AG09309 (cell line): ENCODE data around the gene PLOD3.

Experiments used
- DNase-seq: peaks from one replicate; pipeline ENCODE4 v3.0.0-alpha.2; 2010; ENCODE audit warnings: low read depth
- H3K4me3 ChIP-seq: 2 replicates; pipeline ENCODE4 v1.5.1; 2011; ENCODE audit warnings: mild to moderate bottlenecking, low read depth, low read length, moderate library complexity; ENCODE audit not compliant: control insufficient read depth
- CTCF ChIP-seq: IDR thresholded peaks from 2 replicates; pipeline ENCODE4 v1.5.1; 2011; ENCODE audit warnings: mild to moderate bottlenecking, low read depth, low read length, inconsistent platforms; ENCODE audit not compliant: insufficient read depth, control insufficient read depth; ENCODE audit errors: missing control alignments

PLOD3 gene

GRCh38 chr7:101168412-101169049 is 48.9 kb downstream of the PLOD3 start:
- no peak overlapping the region for H3K4me3 ChIP-seq
- no peak for DNase-seq
- TF ChIP-seq CTCF, result no peak

- no peak for TF ChIP-seq CTCF
- DNase-seq, result no peak
- no peak overlapping the region for H3K4me3 ChIP-seq
Measured at GRCh38 chr7:101167645-101168411, 49.6 kb downstream of the PLOD3 start.

- H3K4me3 ChIP-seq, result no peak overlapping the region
- DNase-seq, result no peak
- no peak for TF ChIP-seq CTCF
Measured at GRCh38 chr7:101166909-101167644, 50.3 kb downstream of the PLOD3 start.

DNA sequence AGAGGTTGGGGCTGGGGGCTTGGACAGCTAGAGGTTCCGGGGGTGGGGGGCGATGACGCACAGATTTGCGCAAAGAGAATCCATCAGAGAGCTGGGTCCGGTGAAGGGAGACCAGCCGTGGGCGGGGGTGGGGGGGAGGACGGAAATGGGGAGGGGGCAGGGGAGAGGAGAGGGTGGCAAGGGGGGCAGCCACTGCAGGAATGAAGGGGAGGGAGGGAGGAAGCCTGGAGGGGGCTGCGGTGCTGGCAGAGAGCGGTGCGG is 50.8 kb downstream of the PLOD3 start:
- DNase-seq, result no peak
- H3K4me3 ChIP-seq, result no peak overlapping the region
- TF ChIP-seq CTCF, result no peak

DNA sequence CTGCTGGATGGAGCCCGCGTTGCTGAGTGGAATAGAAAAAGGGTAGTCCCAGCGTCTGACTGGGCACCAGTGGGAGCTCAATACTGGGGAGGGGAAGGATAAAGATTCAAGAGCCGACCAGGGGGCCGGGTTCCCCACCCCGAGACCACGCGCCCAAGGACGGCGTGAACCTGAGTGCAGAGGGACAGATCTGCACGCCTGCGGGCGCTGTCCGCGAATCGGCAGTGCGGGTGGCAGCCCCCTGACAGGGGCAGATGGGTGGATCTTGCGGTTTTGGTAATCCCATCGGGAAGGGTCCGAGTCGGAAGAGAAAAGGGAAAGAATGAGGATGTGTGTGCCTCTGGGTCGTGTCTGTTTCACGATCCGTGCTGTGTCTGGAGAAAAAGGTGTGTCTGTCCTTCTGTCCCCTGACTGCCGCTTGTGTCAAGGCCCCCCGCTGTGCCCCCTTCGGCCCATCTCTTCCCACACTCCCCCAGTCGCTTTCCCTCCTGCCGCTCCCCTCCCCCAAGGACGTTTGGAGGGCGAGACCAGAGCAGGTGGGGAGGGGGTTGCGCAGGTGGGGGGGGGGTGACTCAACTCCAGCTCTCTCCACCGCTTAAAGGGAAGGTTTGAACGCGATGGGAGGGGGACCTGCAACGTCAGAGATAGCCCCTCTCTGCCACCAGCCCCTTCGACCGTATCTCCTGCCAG is 51.3 kb downstream of the PLOD3 start:
- TF ChIP-seq CTCF, result no peak
- H3K4me3 ChIP-seq, result peak overlapping the region; percentile 12
- DNase-seq, result no peak
